Liver (tissue), 9 donors: Measurements from ENCODE around the gene DTNB. TPM values are rescaled to one million over a fixed set of nuclear protein-coding genes. Genes with fewer than 3 reads are reported as not detected.

ENCODE experiments used
- DNase-seq: peaks from one replicate; pipeline ENCODE4 v3.0.0-alpha.2; 2017; ENCODE audit warnings: low spot score
- H3K27ac ChIP-seq, 2 donors: one replicate each; pipeline ENCODE4 v1.7.0; 2013; ENCODE audit warnings: inconsistent platforms in 2 of 2, low read length in 2 of 2, control low read depth in 1 of 2, low read depth in 1 of 2, mild to moderate bottlenecking in 1 of 2
- H3K27me3 ChIP-seq, 4 donors: one replicate each; pipeline versions ENCODE4 v1.6.1 to v1.7.0; 2013; ENCODE audit warnings: low read length in 3 of 4, inconsistent platforms in 1 of 4, mild to moderate bottlenecking in 1 of 4, moderate library complexity in 1 of 4; ENCODE audit not compliant: control insufficient read depth in 4 of 4, insufficient read depth in 4 of 4
- H3K36me3 ChIP-seq, 4 donors: one replicate each; pipeline versions ENCODE4 v1.6.1 to v1.7.0; 2013; ENCODE audit warnings: low read length in 3 of 4, mild to moderate bottlenecking in 3 of 4, low read depth in 1 of 4, moderate library complexity in 1 of 4; ENCODE audit not compliant: control insufficient read depth in 4 of 4, insufficient read depth in 3 of 4
- H3K4me1 ChIP-seq, 4 donors: one replicate each; pipeline versions ENCODE4 v1.6.1 to v1.7.0; 2013; ENCODE audit warnings: low read length in 3 of 4, mild to moderate bottlenecking in 3 of 4, moderate library complexity in 1 of 4; ENCODE audit not compliant: control insufficient read depth in 4 of 4, insufficient read depth in 4 of 4
- H3K4me3 ChIP-seq, 3 donors: one replicate each; pipeline versions ENCODE4 v1.6.1 to v1.7.0; 2013; ENCODE audit warnings: low read length in 3 of 3, control low read depth in 1 of 3, low read depth in 1 of 3, mild to moderate bottlenecking in 1 of 3
- H3K9ac ChIP-seq, 2 donors: one replicate each; pipeline ENCODE4 v1.7.0; 2013; ENCODE audit warnings: low read length in 2 of 2, mild to moderate bottlenecking in 2 of 2, moderate library complexity in 2 of 2, control low read depth in 1 of 2, low read depth in 1 of 2
- H3K9me3 ChIP-seq, 4 donors: one replicate each; pipeline versions ENCODE4 v1.6.1 to v1.7.0; 2013; ENCODE audit warnings: low read length in 3 of 4; ENCODE audit not compliant: control insufficient read depth in 4 of 4
- FOXA1 ChIP-seq: IDR thresholded peaks from 2 replicates; pipeline ENCODE4 v1.6.1; 2016; ENCODE audit warnings: antibody characterized with exemption
- FOXA2 ChIP-seq: IDR thresholded peaks from 2 replicates; pipeline ENCODE4 v1.6.1; 2016; ENCODE audit warnings: antibody characterized with exemption
- GABPA ChIP-seq, 2 donors: IDR thresholded peaks in 1 of 2; conservative IDR thresholded peaks in 1 of 2; 2 replicates each; pipeline ENCODE4 v1.6.1; 2016; ENCODE audit warnings: antibody characterized with exemption in 2 of 2, mild to moderate bottlenecking in 1 of 2, moderate library complexity in 1 of 2
- HNF4G ChIP-seq: IDR thresholded peaks from 2 replicates; pipeline ENCODE4 v1.6.1; 2016; ENCODE audit warnings: antibody characterized with exemption
- JUND ChIP-seq, 2 donors: IDR thresholded peaks; 2 replicates each; pipeline ENCODE4 v1.6.1; 2016; ENCODE audit warnings: antibody characterized with exemption in 2 of 2
- RAD21 ChIP-seq, 2 donors: IDR thresholded peaks; 2 replicates each; pipeline ENCODE4 v1.6.1; 2016; ENCODE audit warnings: antibody characterized with exemption in 2 of 2, mild to moderate bottlenecking in 2 of 2
- RXRA ChIP-seq, 2 donors: IDR thresholded peaks; 2 replicates each; pipeline ENCODE4 v1.6.1; 2017 to 2018; ENCODE audit warnings: antibody characterized with exemption in 2 of 2, mild to moderate bottlenecking in 1 of 2
- SP1 ChIP-seq: IDR thresholded peaks from 2 replicates; pipeline ENCODE4 v1.6.1; 2018; ENCODE audit warnings: antibody characterized with exemption, mild to moderate bottlenecking
- TAF1 ChIP-seq: conservative IDR thresholded peaks from 2 replicates; pipeline ENCODE4 v1.6.1; 2016; ENCODE audit warnings: antibody characterized with exemption, mild to moderate bottlenecking
- YY1 ChIP-seq: IDR thresholded peaks from 2 replicates; pipeline ENCODE4 v1.6.1; 2016; ENCODE audit warnings: antibody characterized with exemption, mild to moderate bottlenecking
- WGBS: extraction: QIAGEN DNeasy Blood & Tissue Kit; methylation state at CpG from one replicate; pipeline ENCODE4 v1.1.7; 2013; 5-methylcytosine and 5-hydroxymethylcytosine counted together
- polyA plus RNA-seq, 2 donors: library from polyadenylated mRNA; stranded (reverse) in 1 of 2; unstranded in 1 of 2; fragments of 200-250 nt in 1 of 2; fragments of >200 nt in 1 of 2; fragmentation: Nextera tagmentation in 1 of 2; extraction: Ambion mirVana in 1 of 2; gene quantifications; one replicate each; pipeline versions ENCODE4 v1.2.1 to v1.2.3, GENCODE V29; 2013 to 2015
- total RNA-seq, 2 donors: library from RNA; depleted of rRNA; stranded (reverse); fragments of >200 nt; gene quantifications; one replicate each; pipeline ENCODE4 v1.2.3, GENCODE V29; 2014
- TF ChIP-seq, protein P1 (sequence below): IDR thresholded peaks from 2 replicates; pipeline ENCODE4 v1.6.1; 2016; ENCODE audit warnings: antibody characterized with exemption, mild to moderate bottlenecking
- TF ChIP-seq, protein P2 (sequence below): IDR thresholded peaks from 2 replicates; pipeline ENCODE4 v1.6.1; 2016; ENCODE audit warnings: antibody characterized with exemption
- TF ChIP-seq, protein P3 (sequence below): IDR thresholded peaks from 2 replicates; pipeline ENCODE4 v1.6.1; 2016; ENCODE audit warnings: antibody characterized with exemption
- donor health status: healthy.
- donor health status: healthy.
- donor health status: healthy.
- donor health status: healthy.
- donor health status: healthy.

DTNB gene
- total and polyA plus RNA-seq, 4 donors = 3.3 to 10.5 (median 6.4) TPM

- TF ChIP-seq, protein P1, sequence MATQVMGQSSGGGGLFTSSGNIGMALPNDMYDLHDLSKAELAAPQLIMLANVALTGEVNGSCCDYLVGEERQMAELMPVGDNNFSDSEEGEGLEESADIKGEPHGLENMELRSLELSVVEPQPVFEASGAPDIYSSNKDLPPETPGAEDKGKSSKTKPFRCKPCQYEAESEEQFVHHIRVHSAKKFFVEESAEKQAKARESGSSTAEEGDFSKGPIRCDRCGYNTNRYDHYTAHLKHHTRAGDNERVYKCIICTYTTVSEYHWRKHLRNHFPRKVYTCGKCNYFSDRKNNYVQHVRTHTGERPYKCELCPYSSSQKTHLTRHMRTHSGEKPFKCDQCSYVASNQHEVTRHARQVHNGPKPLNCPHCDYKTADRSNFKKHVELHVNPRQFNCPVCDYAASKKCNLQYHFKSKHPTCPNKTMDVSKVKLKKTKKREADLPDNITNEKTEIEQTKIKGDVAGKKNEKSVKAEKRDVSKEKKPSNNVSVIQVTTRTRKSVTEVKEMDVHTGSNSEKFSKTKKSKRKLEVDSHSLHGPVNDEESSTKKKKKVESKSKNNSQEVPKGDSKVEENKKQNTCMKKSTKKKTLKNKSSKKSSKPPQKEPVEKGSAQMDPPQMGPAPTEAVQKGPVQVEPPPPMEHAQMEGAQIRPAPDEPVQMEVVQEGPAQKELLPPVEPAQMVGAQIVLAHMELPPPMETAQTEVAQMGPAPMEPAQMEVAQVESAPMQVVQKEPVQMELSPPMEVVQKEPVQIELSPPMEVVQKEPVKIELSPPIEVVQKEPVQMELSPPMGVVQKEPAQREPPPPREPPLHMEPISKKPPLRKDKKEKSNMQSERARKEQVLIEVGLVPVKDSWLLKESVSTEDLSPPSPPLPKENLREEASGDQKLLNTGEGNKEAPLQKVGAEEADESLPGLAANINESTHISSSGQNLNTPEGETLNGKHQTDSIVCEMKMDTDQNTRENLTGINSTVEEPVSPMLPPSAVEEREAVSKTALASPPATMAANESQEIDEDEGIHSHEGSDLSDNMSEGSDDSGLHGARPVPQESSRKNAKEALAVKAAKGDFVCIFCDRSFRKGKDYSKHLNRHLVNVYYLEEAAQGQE = no peak
These were observed 262.1 kb downstream of the DTNB start (continued) for GRCh38 chr2:25411281-25411680.

GRCh38 chr2:25410370-25410769 is 263.0 kb downstream of the DTNB start:
- WGBS = 90% methylated on average over 6 of the region's 6 CpGs
- DNase-seq = no peak
- Histone ChIP-seq H3K4me1 (peaks cover 0 to 2% (median 0%) of the 10 kb centered on the region in 4 donors), H3K27me3 (no peaks in the 10 kb centered on the region), H3K9me3 (no peaks in the 10 kb centered on the region), H3K27ac (no peak overlapping the region), H3K9ac (no peak overlapping the region), H3K36me3 (peaks cover 0 to 2% (median 0%) of the 10 kb centered on the region in 4 donors), H3K4me3 (no peak overlapping the region)
- TF ChIP-seq, protein P2, sequence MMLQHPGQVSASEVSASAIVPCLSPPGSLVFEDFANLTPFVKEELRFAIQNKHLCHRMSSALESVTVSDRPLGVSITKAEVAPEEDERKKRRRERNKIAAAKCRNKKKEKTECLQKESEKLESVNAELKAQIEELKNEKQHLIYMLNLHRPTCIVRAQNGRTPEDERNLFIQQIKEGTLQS = no peak
- TF ChIP-seq FOXA2 (no peak), RAD21 (IDR thresholded peaks at IDR 0.05) (no peak), YY1 (no peak), SP1 (no peak), HNF4G (no peak), TAF1 (no peak), FOXA1 (no peak)
- TF ChIP-seq, protein P1 = no peak

GRCh38 chr2:25409468-25409867 is 263.9 kb downstream of the DTNB start:
- Histone ChIP-seq H3K9me3 (no peaks in the 10 kb centered on the region), H3K4me3 (no peak overlapping the region), H3K9ac (no peak overlapping the region), H3K27me3 (no peaks in the 10 kb centered on the region), H3K27ac (no peak overlapping the region), H3K4me1 (peaks cover 0 to 2% (median 0%) of the 10 kb centered on the region in 4 donors), H3K36me3 (peaks cover 0 to 2% (median 0%) of the 10 kb centered on the region in 4 donors)
- TF ChIP-seq, protein P3, sequence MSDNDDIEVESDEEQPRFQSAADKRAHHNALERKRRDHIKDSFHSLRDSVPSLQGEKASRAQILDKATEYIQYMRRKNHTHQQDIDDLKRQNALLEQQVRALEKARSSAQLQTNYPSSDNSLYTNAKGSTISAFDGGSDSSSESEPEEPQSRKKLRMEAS = no peak
- TF ChIP-seq JUND (IDR thresholded peaks at IDR 0.05) = no peak
- TF ChIP-seq RXRA (IDR thresholded peaks at IDR 0.05) = no peak
- no peak for TF ChIP-seq GABPA (IDR thresholded peaks at IDR 0.05 in 1 of 2, conservative IDR thresholded peaks at IDR 0.05 in 1 of 2)
- WGBS = 75% methylated on average over 3 of the region's 3 CpGs
- DNase-seq = no peak
